Vagina (tissue), 2 donors: ENCODE measurements around the gene SMIM35. TPM values are rescaled to one million over a fixed set of nuclear protein-coding genes. Genes with fewer than 3 reads are reported as not detected.
A peak's percentile ranks its signal among the peaks of the same experiment; 100 is the strongest.

Source experiments
- DNase-seq, 2 donors: peaks; one replicate each; pipeline ENCODE4 v3.0.0-alpha.2; 2017; ENCODE audit errors: extremely low spot score in 2 of 2
- H3K27ac ChIP-seq: fragments of 200-600 bp; sonication (generic); one replicate; pipeline ENCODE4 v1.5.1; 2019
- H3K27me3 ChIP-seq: fragments of 200-600 bp; sonication (generic); one replicate; pipeline ENCODE4 v1.5.1; 2019
- H3K36me3 ChIP-seq, 2 donors: fragments of 200-600 bp; sonication (generic); one replicate each; pipeline ENCODE4 v1.5.1; 2017 to 2019
- H3K4me1 ChIP-seq: fragments of 200-600 bp; sonication (generic); one replicate; pipeline ENCODE4 v1.5.1; 2019
- H3K4me3 ChIP-seq, 2 donors: fragments of 200-600 bp; sonication (generic); 1 replicate in 1 of 2; 2 replicates in 1 of 2; pipeline ENCODE4 v1.5.1; 2016 to 2019
- H3K9me3 ChIP-seq: fragments of 200-600 bp; sonication (generic); one replicate; pipeline ENCODE4 v1.5.1; 2019
- CTCF ChIP-seq, 3 experiments: fragments of 450-650 bp in 2 of 3; fragments of 200-600 bp in 1 of 3; sonication (generic) in 1 of 3; IDR thresholded peaks; one replicate each; pipeline ENCODE4 v1.5.1; 2017 to 2019; ENCODE audit warnings: antibody characterized with exemption in 3 of 3, mild to moderate bottlenecking in 2 of 3, moderate library complexity in 2 of 3
- POLR2A ChIP-seq, 2 donors: fragments of 450-650 bp; IDR thresholded peaks; one replicate each; pipeline ENCODE4 v1.6.1; 2017; ENCODE audit warnings: antibody characterized with exemption in 2 of 2, mild to moderate bottlenecking in 2 of 2, moderate library complexity in 2 of 2
- POLR2AphosphoS5 ChIP-seq, 2 donors: sonication (generic); formaldehyde crosslinking; IDR thresholded peaks; one replicate each; pipeline ENCODE4 v1.9.0; 2017; ENCODE audit warnings: antibody characterized with exemption in 2 of 2, mild to moderate bottlenecking in 2 of 2, low read depth in 1 of 2; ENCODE audit not compliant: insufficient read depth in 1 of 2
- intact Hi-C: fragments of 100-400 bp; cut with DNase I; formaldehyde crosslinking; loops from one replicate; pipeline ENCODE4 v1.15.1; 2023
- total RNA-seq: library from RNA; depleted of rRNA; stranded (reverse); fragments of >200 nt; gene quantifications from one replicate; pipeline ENCODE4 v1.2.3, GENCODE V29; 2016

The SMIM35 gene
- total RNA-seq, 1 donor from 2014 or later, result not detected

GRCh38 chr11:118055966-118056365 lies 30.8 kb downstream of the SMIM35 start:
- no peaks in the 10 kb centered on the region for H3K9me3 ChIP-seq
- intact Hi-C loops, result no loop called here
- DNase-seq, result peak in 1 of 2 donors; percentile 87

DNA sequence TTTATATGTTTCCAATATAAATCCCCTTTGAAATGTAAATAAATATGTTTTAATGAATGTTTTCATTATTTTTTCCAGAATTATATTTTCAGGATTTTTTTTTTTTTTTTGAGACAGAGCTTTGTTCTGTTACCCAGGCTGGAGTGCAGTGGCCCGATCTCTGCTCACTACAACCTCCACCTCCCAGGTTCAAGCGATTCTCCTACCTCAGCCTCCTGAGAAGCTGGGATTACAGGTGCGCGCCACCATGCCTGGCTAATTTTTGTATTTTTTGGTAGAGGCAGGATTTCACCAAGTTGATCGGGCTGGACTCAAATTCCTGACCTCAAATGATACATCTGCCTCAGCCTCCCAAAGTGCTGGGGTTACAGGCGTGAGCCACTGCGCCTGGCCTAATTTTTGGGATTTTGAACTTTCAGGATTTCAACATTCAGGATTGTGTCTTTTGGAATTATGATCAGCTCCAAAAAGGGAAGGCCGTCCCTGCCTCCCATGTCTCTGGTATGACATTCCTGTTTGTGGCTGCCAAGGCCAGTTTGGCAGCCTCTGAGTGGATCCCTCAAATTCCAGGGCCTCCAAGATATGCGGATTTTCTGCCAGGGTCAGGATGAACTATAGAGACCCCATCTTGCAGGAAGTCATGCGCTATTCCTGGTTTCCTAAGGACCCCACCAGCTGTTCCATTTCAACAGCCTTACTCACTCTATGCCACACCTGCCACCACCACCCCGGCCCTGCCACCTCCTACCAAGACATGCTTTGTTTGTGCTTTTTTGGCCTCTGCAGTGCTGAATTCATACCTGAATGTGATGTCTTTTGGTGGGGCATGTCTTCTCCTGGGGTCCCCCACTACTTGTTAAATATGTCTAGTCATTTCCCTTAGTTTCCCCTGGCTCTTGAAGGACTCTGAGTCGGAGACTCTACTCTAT lies 31.8 kb downstream of the SMIM35 start:
- Histone ChIP-seq H3K9me3 (no peaks in the 10 kb centered on the region), H3K4me3 (no peak overlapping the region), H3K27me3 (no peaks in the 10 kb centered on the region), H3K36me3 (no peaks in the 10 kb centered on the region), H3K27ac (no peak overlapping the region), H3K4me1 (no peaks in the 10 kb centered on the region)
- intact Hi-C loops, result loop anchor here (5.0 kb wide), 1 partner anchor 1333 kb away; no protein-coding TSS in a partner anchor
- TF ChIP-seq POLR2A (IDR thresholded peaks at IDR 0.05) (no peak), CTCF (IDR thresholded peaks at IDR 0.05) (no peak)
- DNase-seq, result peak in 1 of 2 donors; percentile 93

More at GRCh38 chr11:118055966-118056365, 30.8 kb downstream of the SMIM35 start:
- H3K27me3 ChIP-seq, result no peaks in the 10 kb centered on the region
- H3K4me1 ChIP-seq, result no peaks in the 10 kb centered on the region
- TF ChIP-seq POLR2AphosphoS5 (IDR thresholded peaks at IDR 0.05; ENCODE audit: insufficient read depth in 1 of 2, low read depth in 1 of 2) (no peak), POLR2A (IDR thresholded peaks at IDR 0.05) (no peak), CTCF (IDR thresholded peaks at IDR 0.05) (no peak)
- H3K4me3 ChIP-seq, result no peak overlapping the region
- H3K27ac ChIP-seq, result no peak overlapping the region
- H3K36me3 ChIP-seq, result no peaks in the 10 kb centered on the region

GRCh38 chr11:118052581-118053206 lies 34.1 kb downstream of the SMIM35 start:
- H3K9me3 ChIP-seq, result no peaks in the 10 kb centered on the region
- DNase-seq, result peak; percentile 58 to 83
- H3K36me3 ChIP-seq, result no peaks in the 10 kb centered on the region
- H3K27me3 ChIP-seq, result no peaks in the 10 kb centered on the region
- TF ChIP-seq POLR2AphosphoS5 (IDR thresholded peaks at IDR 0.05; ENCODE audit: insufficient read depth in 1 of 2, low read depth in 1 of 2) (no peak), CTCF (IDR thresholded peaks at IDR 0.05) (no peak), POLR2A (IDR thresholded peaks at IDR 0.05) (no peak)
- H3K4me3 ChIP-seq, result no peak overlapping the region
- intact Hi-C loops, result loop anchor here (2.0 to 5.0 kb wide), 2 partner anchors 244 to 1330 kb away; no protein-coding TSS in a partner anchor
- H3K4me1 ChIP-seq, result no peaks in the 10 kb centered on the region
- no peak overlapping the region for H3K27ac ChIP-seq

DNA sequence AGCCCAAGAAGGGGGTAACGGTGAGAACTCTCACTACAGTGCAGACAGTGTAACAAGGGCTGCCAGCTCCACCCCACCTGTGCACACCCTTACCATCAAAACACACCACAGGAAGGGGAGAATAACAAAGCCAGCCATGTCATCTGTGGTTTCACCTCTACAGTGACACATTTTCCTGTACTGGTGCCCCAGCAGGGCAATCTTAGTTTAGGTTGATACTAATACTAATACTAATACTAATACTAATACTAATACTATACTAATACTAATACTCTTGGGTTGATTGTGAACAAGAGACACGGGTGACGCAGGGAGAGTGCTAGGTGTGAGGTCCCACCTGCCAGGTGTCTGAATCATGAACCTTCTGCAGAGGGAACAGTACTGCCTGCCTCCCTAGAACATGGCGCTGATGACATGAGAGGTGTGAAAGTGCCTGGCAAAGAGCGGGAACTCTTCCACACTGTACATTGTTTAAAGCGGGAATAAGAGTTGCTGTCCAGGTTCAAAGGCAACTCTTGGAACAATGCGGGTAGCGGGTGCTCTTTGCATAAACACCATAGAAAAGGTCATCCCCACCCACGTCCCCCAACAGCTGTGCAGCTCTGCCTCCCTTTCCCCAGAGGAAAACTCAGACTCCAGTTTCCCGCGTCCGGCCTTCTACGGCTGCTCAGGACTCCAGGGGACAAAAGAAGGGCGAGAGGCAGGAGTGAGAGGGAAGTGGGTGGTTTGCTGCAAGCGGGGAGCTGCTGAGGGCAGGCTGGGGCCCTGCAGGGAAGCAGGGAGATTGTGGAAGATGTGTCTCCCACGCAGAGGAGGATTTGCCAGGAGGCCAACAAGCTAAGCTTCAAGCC lies 34.9 kb downstream of the SMIM35 start:
- peak in 1 of 2 donors; percentile 88 for DNase-seq
- Histone ChIP-seq H3K4me3 (no peak overlapping the region), H3K9me3 (no peaks in the 10 kb centered on the region), H3K4me1 (no peaks in the 10 kb centered on the region), H3K27me3 (no peaks in the 10 kb centered on the region), H3K36me3 (no peaks in the 10 kb centered on the region), H3K27ac (no peak overlapping the region)
- intact Hi-C loops, result loop anchor here (2.0 to 5.0 kb wide), 2 partner anchors 243 to 1330 kb away; no protein-coding TSS in a partner anchor
- TF ChIP-seq POLR2AphosphoS5 (IDR thresholded peaks at IDR 0.05; ENCODE audit: insufficient read depth in 1 of 2, low read depth in 1 of 2) (no peak), POLR2A (IDR thresholded peaks at IDR 0.05) (no peak), CTCF (IDR thresholded peaks at IDR 0.05) (no peak)
